Retinal pigment epithelial cell (primary cell): ENCODE results near the gene CKAP4.

Experiments
- DNase-seq: peaks from one replicate; pipeline ENCODE4 v3.0.0-alpha.2; 2010; ENCODE audit warnings: low read depth
- H3K4me3 ChIP-seq: 2 replicates; pipeline ENCODE4 v1.5.1; 2011; ENCODE audit warnings: mild to moderate bottlenecking, low read length, control low read depth, moderate library complexity
- TF ChIP-seq, protein P1 (sequence below): conservative IDR thresholded peaks from 2 replicates; pipeline ENCODE4 v1.5.1; 2011; ENCODE audit warnings: low read depth, low read length, control low read depth, inconsistent platforms

The CKAP4 gene

GRCh38 chr12:106251631-106252455 lies 4.0 kb upstream of the CKAP4 start:
- TF ChIP-seq, protein P1, sequence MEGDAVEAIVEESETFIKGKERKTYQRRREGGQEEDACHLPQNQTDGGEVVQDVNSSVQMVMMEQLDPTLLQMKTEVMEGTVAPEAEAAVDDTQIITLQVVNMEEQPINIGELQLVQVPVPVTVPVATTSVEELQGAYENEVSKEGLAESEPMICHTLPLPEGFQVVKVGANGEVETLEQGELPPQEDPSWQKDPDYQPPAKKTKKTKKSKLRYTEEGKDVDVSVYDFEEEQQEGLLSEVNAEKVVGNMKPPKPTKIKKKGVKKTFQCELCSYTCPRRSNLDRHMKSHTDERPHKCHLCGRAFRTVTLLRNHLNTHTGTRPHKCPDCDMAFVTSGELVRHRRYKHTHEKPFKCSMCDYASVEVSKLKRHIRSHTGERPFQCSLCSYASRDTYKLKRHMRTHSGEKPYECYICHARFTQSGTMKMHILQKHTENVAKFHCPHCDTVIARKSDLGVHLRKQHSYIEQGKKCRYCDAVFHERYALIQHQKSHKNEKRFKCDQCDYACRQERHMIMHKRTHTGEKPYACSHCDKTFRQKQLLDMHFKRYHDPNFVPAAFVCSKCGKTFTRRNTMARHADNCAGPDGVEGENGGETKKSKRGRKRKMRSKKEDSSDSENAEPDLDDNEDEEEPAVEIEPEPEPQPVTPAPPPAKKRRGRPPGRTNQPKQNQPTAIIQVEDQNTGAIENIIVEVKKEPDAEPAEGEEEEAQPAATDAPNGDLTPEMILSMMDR, result no peak
- DNase-seq, result no peak
- no peak overlapping the region for H3K4me3 ChIP-seq

DNA sequence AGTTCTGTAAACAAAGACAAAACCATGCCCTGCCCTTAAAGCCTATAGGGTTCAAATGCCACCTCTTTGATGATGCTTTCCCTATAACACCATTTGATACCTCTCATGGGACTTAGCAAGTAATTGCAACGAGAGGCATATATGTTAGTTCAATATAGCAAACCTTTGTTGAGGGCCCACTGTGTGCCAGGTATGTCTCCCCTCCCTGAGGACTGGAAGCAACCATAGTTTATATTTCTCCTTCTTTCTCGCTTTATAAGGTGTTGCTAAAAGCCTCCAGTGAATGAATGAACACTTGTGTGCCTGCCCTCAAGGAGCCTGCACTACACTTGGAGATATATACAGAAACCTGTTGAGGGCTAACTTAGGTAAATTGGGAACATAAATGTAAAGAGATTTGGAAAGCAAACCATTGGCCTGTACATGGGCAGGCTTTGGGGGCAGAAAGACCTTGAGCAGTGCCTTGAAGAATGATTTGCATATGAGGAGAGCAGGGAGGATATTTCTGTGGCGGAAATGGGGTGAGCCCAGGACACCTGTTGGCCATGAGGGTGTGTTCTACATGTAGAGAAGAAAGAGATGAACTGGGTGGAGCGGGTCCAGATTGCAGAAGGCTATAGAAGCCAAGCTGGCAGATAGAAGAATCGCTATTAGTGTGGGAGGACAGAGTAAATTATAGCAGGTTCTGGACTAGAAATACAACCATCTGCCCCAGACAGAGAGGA lies 1.8 kb upstream of the CKAP4 start:
- H3K4me3 ChIP-seq, result no peak overlapping the region

GRCh38 chr12:106248846-106249371 lies 1.1 kb upstream of the CKAP4 start:
- TF ChIP-seq, protein P1, result no peak
- DNase-seq, result no peak
- H3K4me3 ChIP-seq, result peak overlapping the region; percentile 56

More for the DNA sequence above, 1.8 kb upstream of the CKAP4 start:
- no peak for DNase-seq
- TF ChIP-seq, protein P1, result no peak

GRCh38 chr12:106248312-106248845 lies 559 bp upstream of the CKAP4 start:
- peak overlapping the region; percentile 56 for H3K4me3 ChIP-seq
- DNase-seq, result no peak
- TF ChIP-seq, protein P1, result no peak

DNA sequence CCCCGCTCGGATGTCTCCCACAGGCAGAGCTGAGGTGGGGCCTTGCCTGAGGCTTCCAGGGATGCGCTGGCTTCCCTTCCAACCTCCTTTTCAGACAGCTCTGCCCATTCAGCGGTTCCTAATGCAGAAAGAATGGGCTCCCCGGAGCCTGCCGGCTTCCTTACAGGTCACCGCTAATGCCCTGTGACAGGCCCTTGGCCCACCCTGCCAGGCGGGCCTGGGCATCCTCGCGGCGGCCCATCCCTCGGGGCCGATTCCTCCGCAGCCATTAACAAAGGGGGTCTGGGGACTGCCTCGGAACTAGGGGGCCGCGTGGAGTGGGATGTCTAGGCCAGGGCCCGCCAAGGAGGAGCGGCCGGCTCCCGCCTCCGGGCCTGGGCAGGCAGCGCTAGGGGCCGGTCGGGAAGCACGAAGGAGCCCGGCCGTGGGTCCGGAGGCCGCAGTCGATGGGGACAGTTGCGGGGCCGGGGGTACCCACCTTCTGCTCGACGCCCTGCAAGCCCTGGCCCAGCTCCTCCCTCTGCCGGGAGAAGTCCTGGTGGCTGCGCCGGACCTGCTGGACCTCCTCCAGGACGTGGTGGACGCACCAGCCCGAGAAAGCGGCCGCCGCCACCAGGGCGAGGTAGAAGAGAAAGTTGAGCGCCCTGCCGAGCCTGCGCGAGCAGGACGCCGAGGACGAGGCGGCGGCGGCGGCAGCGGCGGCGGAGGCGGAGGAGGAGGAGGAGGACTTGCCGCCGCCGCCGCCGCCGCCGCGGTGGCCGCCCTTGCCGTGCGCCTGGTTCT lies 738 bp downstream of the CKAP4 start:
- DNase-seq, result no peak
- TF ChIP-seq, protein P1, result no peak
- H3K4me3 ChIP-seq, result peak overlapping the region; percentile 70

- no peak for DNase-seq
- TF ChIP-seq, protein P1, result no peak
- peak overlapping the region; percentile 8 for H3K4me3 ChIP-seq
These were observed 2.1 kb downstream of the CKAP4 start for GRCh38 chr12:106245767-106246166.
